NCI-H82 (cell line): ENCODE results near the gene C11orf68.
A peak's percentile ranks its signal among the peaks of the same experiment; 100 is the strongest.

Experiments
- DNase-seq: peaks from one replicate; lab custom pipeline; 2025; lab: John Stamatoyannopoulos, UW

Gene C11orf68

DNA sequence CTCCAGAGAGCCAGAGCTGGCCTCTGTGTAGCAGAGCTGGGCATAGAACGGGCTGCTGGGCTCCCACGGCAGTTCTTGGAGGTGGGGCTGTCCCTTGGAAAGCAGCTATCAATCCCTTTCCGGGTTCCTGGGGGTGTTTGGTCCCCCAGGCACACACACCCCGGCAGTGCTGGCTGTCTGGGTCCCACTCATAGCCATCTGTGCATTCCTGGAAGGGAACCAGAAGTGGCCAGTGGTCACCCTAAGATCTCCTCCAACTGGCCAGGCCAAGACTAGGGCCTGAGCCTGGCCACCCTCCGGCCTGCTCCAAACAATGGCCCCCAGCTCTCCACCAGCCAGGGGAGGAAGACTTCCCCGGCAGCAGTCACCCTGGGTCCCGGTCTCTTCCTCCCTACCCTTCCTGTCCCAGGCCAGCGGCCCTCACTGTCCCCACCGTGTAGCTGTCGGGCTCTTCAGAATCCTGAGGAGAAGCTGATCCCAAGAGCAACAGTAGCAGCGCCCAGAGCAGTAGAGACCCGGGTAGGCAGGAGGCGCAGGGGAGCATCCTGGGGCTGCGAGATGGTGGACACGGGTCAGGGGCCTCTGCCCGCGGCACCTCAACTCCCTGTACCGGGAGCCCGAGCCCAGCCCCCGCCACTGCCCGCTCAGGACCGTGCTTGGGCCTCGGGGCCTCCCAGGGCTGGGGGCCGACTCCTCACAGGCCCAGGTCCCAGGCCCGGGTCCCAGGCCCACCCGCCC, 46.9 kb downstream of the C11orf68 start:
- DNase-seq, result no peak

GRCh38 chr11:65870706-65871681, 47.9 kb downstream of the C11orf68 start:
- DNase-seq, result no peak

- DNase-seq, result no peak
Measured at GRCh38 chr11:65870307-65870658, 48.6 kb downstream of the C11orf68 start.

DNA sequence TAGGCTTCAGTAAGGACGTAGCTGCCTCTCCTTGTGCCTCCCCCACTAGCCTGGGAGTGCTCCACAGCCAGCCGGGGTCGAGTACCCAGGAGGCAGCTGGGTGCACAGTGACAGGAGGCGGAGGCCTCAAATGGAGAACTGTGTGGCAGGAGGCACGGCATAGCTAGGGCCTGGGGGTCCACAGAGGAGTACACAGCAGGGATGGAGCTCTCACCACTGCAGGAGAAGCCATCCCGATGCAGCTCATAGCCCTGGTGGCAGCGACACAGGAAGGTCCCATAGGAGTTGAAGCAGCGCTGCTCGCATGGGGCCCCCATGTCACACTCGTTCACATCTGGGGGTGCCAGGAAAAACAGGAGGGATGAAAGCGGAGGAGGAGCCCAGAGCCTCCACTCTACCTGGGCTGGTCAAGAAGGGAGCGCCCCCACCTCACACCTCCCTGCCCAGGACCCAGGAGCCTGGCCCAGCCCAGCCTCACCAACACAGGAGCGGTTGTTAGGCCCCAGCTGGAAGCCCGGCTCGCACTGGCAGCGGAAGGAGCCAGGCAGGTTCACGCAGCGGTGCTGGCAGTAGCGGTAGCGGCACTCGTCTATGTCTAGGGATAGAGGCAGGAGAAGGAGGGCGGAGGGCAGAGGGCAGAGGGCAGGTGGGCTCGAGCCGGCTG, 49.1 kb downstream of the C11orf68 start:
- DNase-seq, result no peak

- no peak for DNase-seq
Measured at GRCh38 chr11:65868907-65869306, 50.0 kb downstream of the C11orf68 start.

GRCh38 chr11:65868076-65868667, 50.7 kb downstream of the C11orf68 start:
- DNase-seq, result peak; percentile 51

DNA sequence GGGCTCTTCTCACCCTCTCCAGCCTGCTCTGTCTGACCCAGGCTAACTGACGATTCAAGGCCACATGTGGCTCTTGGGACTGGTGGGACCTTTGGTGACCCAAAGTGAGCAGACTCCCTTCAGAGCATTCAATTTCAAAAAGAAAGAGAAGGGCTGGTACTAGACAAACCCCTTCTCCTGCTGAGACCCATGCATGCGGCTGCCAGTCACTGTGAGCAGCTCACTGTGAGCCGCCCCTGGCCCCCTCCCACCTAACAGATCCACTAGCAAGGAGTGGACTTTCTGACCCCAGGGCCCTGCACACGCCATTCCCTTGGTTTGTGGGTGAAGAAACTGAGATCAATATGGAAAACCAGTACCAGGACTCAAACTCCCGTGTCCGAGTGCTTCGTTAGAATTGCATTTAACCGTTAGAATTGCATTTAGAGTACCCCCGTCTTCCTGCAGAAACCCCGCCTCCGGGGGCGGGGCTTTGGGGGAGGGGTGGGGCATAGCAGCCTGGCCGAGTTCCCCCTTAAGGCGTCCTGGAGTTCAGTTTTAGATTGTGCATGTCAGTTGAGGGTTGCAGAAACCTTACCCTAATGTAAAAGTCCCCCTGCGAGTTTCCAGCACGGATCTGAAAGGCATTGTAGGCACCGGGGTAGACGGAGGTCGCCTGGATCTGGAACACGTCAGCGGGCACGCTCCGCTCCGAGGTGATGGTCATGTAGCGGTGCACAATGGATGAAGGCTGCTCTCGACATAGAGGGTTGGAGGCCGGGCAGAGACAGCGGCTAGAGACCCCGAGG, 51.4 kb downstream of the C11orf68 start:
- no peak for DNase-seq
